HG03095 (cell line): ENCODE data around the gene FBP2.
"Not testable (repeated sequence)": the region's sequence is repeated elsewhere in the genome, so short reads cannot be mapped to it uniquely, and the experiment has no call there.

Experiments
- ATAC-seq: cut with Tn5 transposase; IDR thresholded peaks from one replicate; pipeline ENCODE4 v1.9.1; 2021; ENCODE audit warnings: moderate library complexity; ENCODE audit not compliant: unreplicated experiment

The FBP2 gene

DNA sequence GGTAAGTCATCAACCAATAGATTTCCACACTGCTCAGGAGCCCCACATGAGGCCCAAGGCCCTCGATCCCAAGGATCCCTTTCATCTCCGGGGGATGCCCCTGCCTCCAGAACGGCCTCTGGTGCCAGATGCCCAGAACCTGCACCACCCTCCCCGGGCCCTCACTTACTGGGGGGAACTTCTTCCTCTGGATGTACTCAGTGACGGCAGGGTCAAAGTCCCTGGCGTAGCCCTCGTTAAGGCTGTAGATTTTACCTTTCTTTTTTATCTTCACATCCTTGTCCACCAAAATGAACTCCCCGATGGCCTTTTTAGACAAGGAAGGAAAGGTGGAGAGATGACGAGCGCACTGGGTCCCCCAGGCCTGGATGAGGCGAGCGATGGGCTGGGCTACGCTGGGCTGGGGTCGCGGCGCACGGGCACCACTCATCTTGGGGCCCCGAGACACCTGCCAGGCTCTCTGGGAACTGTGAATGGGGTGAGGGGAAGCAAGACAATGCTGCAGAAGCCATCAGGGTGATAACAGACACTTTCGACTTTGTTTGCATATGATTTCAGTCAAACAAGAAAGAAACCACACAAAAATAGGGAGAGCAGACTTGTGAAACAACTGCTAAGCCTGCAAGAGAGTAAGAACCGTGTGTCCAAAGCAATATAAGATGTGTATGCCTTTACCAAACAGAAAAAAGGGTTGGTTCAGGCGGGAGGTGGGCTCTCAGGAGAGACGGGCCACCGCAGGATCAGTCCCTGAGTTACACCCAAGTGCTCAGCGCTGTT, 13.2 kb upstream of the FBP2 start:
- ATAC-seq = no peak

DNA sequence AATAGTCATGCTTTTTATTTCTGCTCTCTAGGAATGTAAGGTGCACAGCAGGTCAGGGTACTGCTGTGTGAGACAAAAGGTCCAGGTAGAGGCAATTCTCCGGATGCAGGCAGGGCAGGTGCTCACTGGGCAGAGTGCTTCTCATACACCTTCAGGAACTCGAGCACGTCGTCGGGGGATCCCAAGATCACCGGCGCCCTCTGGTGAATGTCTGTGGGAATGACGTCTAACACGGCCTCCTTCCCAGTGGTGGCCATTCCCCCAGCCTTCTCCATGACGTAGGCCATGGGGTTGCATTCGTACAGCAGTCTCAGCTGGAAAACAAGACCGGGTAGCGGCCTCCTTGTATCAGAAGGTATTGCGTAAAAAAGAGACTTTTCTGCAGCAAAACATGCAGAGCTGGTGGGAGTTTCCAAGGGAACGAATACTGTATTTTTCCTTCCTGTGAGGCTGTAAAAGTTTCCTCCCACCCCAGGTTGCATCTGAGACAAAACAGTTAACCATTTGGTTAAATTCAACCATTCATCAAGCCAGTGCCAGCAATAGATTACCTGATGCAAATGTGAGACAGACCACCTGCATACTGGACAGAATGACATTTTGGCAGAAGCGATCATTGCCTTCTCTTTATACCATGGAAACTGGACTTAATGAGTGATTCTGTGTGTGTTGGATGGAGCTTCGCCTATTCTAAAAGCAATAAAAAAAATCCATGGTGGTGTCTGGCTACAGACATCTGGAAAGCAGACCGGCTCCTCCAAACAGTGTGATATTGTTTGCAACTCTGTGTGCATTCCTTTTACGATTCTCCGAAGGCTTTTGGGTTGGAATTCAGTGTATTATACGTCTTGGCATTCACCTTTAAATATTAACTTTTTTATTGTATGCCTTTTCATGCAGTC, 9.9 kb upstream of the FBP2 start:
- no peak for ATAC-seq

DNA sequence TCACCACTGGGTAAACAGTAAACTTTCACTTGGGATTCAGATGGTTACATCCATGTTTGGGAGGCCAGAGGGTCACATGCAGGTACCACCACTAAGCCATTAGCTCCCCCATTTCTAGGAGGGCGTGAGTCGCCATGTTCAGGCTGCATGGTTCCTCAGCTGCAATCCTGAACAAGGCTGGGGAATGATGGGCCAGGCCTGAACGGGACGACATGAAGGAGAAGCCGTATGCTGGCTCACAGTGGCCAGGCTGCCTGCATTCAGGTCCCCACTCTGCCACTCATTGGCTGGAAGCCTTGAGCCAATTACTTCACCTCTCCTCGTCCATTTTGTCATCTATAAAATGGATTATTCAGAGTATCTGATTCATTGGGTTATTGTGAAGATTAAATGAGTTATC, 9.0 kb upstream of the FBP2 start:
- ATAC-seq = no peak

DNA sequence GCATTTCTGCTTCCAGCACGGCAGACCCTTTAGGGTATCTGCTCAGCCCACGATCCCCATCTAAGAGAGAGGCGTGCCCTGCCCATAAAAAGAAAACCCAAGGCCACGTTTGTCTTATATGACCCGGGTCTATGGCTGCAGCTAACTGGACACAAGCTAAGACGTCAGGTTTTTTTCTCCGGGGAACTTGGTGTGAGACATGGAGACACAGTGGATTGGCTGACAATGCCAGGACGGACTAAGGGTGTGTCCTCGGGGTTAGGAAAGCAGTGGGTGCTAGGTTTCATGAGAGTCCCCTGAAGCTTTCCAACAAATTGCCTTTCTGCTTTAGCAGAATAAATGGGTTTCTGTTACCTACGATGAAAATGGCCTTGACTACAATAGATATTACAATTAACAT, 7.1 kb upstream of the FBP2 start:
- ATAC-seq = no peak

DNA sequence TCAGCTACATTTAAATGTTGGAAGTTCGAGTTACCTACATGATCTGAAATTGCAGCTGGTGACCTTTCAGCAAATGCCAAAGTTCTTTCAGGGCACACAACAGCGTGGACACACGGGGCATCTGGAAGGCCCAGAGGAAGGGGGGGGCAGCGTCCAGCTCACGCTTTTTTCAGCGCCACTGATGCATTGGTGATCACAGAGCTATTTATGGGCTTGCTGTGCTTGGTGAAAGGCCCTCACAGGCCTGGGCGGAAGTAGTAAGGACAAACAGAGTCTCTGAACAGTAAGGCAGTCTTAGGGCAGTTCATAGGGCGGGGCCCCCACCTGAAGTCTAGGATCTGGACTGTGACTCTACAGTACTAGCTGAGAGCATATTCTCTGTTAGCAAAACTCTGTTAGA, 6.6 kb upstream of the FBP2 start:
- ATAC-seq = no peak

DNA sequence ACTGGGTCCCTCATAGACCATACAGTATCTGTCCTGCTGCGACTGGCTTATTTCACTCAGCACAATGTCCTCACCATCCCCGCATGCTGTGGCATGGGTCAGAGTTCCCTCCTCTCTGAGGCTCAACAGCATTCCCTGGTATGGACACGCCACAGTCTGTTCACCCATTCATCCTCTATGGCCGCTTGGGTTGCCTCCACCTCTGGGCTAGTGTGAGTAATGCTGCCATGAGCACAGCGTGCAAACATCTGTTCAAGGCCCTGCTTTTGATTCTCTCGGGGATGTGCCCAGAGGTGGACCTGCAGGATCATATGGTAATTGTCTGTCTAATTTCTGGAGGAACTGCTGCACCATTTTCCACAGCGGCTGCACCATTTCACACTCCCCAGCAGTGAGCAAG, 5.5 kb upstream of the FBP2 start:
- no peak for ATAC-seq

DNA sequence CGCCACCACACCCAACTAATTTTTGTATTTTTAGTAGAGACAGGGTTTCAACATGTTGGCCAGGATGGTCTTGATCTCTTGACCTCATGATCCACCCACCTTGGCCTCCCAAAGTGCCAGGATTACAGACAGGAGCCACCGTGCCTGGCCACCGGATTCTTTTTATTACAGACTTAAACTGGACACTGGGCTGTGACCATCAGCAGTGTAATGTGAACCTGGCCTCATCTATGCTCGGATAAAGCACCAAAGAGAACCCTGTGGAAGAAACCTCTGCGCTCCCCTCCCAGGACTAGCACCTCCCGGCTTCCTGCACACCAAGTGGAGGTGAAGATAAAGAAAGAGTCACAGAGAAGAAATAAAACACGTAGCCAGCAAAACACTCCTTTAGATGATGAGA, 941 bp downstream of the FBP2 start:
- ATAC-seq = not testable (repeated sequence)

DNA sequence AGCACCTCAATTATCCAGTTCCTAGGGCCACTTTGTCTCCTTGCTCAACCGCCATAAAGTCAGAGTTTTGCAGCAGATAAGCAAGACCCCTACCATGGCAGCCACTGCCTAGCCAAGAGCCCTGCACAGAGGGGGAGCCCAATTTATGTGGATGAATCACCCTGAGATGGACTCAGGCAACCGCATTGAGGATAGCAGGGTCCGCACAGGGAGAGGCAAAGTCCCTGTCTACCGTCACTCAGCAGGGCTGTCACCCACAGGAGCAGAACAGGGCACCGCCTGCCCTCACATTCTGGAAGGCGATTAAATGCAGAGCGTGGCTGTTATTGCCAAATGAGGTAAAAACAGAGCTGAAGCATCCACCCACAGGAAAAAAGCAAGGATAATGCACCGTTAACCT, 1.7 kb downstream of the FBP2 start:
- ATAC-seq = no peak

DNA sequence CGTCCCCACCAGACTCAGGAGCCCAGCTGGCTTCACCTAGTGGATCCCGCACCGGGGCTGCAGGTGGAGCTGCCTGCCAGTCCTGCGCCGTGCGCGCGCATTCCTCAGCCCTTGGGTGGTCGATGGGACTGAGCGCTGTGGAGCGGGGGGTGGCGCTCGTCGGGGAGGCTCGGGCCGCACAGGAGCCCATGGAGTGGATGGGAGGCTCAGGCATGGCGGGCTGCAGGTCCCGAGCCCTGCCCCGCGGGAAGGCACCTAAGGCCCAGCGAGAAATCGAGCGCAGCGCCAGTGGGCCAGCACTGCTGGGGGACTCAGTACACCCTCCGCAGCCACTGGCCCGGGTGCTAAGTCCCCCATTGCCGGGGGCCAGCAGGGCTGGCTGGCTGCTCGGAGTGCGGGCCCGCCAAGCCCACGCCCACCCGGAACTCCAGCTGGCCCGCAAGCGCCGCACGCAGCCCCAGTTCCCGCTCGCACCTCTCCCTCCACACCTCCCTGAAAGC, 2.5 kb downstream of the FBP2 start:
- ATAC-seq = not testable (repeated sequence)

DNA sequence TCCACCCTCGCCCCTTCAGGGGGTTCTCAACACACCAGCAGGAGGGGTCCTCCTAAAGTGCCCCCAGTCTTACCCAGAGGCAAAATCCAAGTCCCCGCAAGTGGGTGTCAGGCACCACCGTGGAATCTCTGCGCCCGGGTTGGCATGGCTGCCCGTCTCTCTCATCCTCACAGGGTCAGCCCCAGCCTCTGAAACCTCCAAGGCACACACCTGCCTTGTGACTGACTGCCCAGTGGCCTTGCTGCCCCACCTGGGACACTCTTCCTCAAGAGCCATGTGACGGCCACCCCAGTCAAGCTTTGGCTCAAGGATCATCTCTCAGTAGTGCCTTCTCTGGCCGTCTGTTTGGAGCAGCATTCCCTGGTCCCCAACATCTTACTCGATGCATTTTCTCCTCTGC, 4.9 kb downstream of the FBP2 start:
- no peak for ATAC-seq

DNA sequence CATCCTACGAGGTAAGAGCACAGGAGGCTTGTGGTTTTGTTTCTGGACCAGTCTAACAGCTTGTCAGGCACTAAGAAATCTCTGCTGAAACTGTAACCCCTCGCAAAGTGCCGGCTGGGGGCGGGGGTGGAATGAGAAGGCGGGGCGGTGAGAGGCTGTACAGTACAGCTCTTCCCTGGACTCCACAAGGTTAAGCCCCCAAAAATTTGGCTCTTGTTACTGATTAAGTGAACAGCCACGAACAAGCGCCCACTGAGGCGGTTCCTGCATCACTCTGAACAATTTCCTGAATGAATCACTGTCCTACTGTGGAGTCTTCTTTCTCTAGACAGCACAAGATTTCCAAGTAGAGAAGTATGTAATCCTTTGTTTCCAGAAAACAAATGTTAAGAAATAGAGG, 6.8 kb downstream of the FBP2 start:
- no peak for ATAC-seq

DNA sequence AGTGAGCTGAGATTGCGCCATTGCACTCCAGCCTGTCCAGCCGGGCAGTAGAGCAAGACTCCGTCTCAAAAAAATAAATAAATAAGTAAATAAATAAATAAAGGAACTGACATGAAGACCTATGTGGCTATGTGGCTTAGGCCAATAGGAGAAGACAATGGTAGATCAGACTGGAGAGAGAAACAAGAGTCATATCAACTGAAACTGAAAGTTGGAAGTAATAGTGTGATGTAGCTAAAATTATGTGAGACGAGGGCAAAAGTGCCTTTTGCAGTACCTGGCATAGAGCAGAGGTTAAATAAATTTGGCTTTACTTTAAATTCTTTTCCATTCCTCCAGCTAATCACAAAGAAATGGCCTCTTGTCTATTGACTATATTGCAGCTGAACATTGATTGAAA, 7.3 kb downstream of the FBP2 start:
- no peak for ATAC-seq

DNA sequence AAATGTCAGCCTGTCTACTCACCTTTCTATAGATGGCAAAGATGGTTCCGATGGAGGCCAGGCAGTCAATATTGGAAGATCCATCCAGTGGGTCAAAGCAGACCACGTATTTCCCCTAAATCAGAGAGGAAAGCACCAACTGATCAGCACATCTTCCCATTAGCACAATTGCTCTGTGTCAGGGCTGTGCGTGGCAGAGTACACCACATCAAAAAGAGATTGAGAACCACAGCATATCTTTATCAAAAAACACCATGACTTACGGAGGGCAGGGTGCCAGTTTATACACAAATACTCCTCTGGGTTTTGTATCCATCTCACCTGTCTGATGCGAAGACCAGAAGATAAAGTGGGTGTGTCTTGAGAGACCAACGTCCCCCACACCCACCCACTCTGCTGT, 9.1 kb downstream of the FBP2 start:
- no peak for ATAC-seq

DNA sequence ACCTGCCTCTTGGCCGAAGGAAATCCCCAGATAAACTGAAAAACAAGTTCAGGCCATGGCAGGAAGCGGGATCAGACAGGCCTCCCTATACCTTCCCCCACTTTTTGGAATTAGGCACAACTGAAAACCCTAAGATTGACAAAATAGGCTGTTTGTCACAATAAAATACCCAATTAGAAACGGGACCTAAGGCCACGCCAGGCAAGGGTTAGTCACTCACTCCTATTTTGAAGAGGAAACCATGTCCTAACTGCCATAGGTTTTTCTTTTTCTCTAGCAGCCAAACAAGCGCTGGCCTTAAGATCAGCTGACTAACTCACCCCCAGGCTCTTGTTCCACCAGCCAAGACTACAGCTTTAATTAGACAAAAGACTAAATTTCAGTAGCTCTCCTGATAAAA, 11.9 kb downstream of the FBP2 start:
- ATAC-seq = no peak

DNA sequence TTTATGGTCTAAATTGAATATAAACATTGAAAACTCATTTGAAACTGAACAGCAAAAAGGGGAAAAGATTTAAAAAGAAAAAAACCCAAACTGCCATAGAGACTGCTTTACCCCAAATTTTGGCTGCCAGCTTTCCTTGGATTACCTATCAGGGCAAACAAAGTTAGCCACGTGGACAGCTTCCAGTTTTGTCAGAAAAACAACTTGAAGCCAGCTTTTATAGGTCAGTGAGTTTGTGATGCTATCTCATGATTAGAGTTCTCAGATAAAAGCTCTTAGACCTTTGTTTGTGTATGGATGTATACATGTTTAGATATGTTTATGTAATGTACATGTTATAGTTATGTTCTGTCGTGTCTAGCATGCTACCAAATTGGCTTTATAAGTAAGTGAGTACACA, 16.1 kb downstream of the FBP2 start:
- no peak for ATAC-seq

DNA sequence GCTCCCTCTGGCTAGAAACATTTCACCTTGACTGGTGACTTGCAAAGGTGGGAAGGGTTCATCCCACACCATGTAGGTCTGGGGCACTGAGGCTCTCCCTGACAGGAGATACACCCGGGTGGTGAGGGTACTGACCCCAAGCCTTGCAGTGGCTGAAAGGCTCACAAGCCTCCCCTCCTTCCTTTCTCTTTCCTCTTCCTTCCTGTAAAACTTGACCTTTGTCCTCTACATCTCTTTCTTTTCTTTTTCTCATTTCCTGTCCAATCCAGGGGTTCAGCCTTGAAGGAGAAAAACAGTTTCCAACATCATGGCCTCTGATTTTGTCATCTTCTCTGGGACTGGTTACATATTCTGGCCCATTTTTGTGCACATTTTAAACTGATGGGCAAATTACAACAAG, 16.6 kb downstream of the FBP2 start:
- ATAC-seq = no peak

DNA sequence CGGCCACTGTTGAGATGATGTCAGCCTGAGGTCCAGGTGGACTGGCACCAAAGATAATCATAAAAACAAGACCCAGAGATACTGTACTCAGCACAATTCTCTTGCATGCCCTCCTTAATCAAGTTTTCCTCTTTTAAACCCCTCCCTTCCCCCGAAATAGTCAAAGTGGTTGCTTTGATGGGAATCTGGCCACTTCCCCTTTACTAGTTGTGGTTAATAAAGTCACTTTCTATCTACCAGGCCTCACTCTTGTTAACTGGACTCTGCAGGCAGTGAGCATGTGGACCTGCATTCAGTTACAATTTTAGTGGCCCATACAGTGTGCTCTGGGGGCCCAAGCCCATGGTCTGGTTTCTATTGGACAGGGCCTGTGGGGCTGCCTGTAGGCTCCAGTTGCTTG, 17.5 kb downstream of the FBP2 start:
- ATAC-seq = no peak

DNA sequence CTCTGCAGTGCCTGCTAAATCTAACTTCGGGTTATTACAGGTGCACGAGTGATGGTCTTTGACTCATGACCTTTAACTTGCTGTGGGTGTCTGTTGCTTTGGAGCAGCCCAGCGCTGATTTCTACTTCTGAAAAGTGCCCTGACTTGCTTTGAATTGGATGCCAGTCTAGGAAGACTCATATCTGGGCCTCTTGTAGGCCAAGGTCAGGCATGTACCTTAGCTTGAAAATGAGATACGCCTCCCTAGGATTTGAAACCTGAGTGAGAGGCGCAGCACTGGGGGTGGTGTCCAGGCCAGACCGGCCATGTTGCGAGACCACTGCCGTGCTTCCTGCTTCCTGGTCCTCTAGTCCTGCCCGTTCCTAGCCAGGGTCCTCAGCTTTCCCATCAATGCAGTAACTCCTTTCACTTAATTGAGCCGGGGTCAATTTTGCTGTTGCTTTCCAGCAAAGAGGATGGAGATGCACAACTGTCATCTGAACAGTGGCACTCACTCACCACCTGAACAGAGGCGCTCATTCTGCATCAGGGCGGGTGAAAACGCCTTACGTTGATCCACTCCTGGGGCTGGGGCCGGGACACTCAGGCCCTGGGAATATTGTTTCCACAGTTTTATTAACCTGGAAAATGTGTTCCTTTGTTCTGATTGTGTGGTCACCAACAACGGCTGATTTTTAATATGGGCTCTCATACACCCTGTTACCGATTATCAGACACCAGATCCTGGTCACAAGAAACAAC, 24.5 kb downstream of the FBP2 start:
- ATAC-seq = no peak

DNA sequence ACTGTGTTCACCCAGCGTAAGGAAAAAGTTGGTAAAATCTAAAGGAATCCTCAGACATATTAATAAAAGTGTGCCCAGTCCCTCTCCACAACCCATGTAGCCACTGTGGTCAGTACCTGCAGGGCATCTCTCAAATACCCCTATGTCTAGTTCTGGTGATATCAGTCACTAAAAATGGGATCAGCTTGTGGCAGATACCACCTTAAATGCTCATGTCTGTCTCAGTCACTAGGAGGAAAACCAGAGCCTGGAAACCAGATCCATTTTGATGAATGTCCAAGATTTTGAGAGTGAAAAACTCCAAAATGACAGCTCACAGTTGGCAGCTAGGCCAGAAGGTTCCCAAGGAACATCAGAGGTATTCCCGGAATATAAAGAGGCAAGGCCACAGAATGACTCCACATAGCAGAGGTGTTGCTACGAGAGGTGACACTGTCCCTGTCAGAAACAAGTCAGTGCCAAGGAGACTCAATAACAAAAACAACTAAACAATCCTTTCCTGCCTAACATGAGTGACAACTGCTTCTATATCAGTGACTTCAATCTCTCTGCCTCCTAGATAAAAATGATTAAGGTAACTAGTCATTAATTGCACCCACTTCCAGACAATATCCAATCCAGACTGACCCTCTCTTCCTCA, 25.3 kb downstream of the FBP2 start:
- ATAC-seq = no peak

DNA sequence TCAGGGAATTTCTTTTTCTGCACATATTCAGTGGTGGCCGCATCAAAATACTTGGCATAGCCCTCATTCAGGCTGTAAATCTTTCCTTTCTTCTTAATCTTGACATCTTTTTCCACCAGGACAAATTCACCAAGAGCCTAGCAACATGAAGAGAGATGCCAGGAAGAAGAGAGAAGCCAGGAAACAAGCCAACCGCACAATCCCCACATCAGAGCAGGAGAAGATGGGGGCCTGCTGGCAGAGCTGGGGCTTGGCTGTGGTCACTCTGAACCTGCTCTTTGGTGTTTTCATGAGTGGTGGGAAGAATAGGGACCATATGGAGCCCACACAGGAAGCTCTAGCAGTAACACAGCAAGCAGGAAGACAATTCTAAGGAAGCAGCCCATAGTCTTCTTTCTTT, 26.4 kb downstream of the FBP2 start:
- no peak for ATAC-seq

DNA sequence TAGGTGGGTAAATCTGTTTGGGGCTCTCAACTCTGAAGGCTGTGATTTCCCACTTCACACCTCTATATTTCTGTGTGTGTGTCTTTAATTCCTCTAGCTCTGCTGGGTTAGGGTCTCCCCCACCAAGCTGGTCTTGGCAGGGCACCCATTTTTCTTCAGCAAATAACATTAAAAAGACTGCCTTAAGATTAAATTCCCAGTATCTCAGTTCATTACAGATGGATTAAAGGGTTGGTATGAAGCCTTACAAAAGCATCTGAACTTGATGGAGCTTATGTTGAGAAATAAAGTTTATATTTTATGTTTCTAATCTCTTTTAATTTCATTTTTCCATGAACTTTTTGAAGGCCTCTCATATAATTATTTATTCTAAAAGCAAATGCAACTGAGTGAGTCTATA, 27.1 kb downstream of the FBP2 start:
- ATAC-seq = no peak
